Spleen (tissue), 11 donors: ENCODE measurements around the gene COQ9. TPM values are rescaled to one million over a fixed set of nuclear protein-coding genes. Genes with fewer than 3 reads are reported as not detected.
A peak's percentile ranks its signal among the peaks of the same experiment; 100 is the strongest.

Source experiments
- DNase-seq: peaks from one replicate; pipeline ENCODE4 v3.0.0-alpha.2; 2020
- H3K27ac ChIP-seq, 8 donors: fragments of 200-600 bp; sonication (generic) in 7 of 8; 1 replicate in 4 of 8; 2 replicates in 4 of 8; pipeline versions ENCODE4 v1.5.0 to v1.8.0; 2016 to 2021; ENCODE audit warnings: inconsistent platforms in 4 of 8, mild to moderate bottlenecking in 4 of 8, moderate library complexity in 1 of 8
- H3K27me3 ChIP-seq, 7 donors: fragments of 200-600 bp; sonication (generic) in 6 of 7; replicated peaks in 1 of 7; 1 replicate in 4 of 7; 2 replicates in 3 of 7; pipeline versions ENCODE4 v1.5.0 to v1.8.0; 2016 to 2021; ENCODE audit warnings: inconsistent platforms in 3 of 7, mild to moderate bottlenecking in 1 of 7
- H3K36me3 ChIP-seq, 6 donors: fragments of 200-600 bp; sonication (generic) in 5 of 6; 1 replicate in 4 of 6; 2 replicates in 2 of 6; pipeline versions ENCODE4 v1.5.0 to v1.8.0; 2016 to 2021; ENCODE audit warnings: inconsistent platforms in 2 of 6
- H3K4me1 ChIP-seq, 6 donors: fragments of 200-600 bp; sonication (generic) in 5 of 6; 1 replicate in 3 of 6; 2 replicates in 3 of 6; pipeline versions ENCODE4 v1.5.0 to v1.8.0; 2016 to 2021; ENCODE audit warnings: inconsistent platforms in 3 of 6
- H3K4me3 ChIP-seq, 8 donors: fragments of 200-600 bp; sonication (generic) in 7 of 8; 1 replicate in 4 of 8; 2 replicates in 4 of 8; pipeline versions ENCODE4 v1.5.0 to v1.8.0; 2016 to 2021; ENCODE audit warnings: inconsistent platforms in 4 of 8, mild to moderate bottlenecking in 4 of 8, moderate library complexity in 2 of 8
- H3K9me3 ChIP-seq, 8 donors: fragments of 200-600 bp; sonication (generic) in 7 of 8; 1 replicate in 4 of 8; 2 replicates in 4 of 8; pipeline versions ENCODE4 v1.5.0 to v1.8.0; 2016 to 2021; ENCODE audit warnings: inconsistent platforms in 4 of 8
- CTCF ChIP-seq, 11 experiments: fragments of 200-600 bp in 7 of 11; fragments of 450-650 bp in 4 of 11; sonication (generic) in 4 of 11; IDR thresholded peaks in 8 of 11; conservative IDR thresholded peaks in 3 of 11; 1 replicate in 7 of 11; 2 replicates in 4 of 11; pipeline versions ENCODE4 v1.4.0 to v1.8.0; 2016 to 2021; ENCODE audit warnings: antibody characterized with exemption in 11 of 11, inconsistent platforms in 4 of 11, mild to moderate bottlenecking in 1 of 11
- POLR2A ChIP-seq, 3 donors: fragments of 450-650 bp; IDR thresholded peaks; one replicate each; pipeline ENCODE4 v1.5.1; 2017; ENCODE audit warnings: antibody characterized with exemption in 3 of 3, mild to moderate bottlenecking in 1 of 3
- POLR2AphosphoS5 ChIP-seq, 3 donors: sonication (generic); formaldehyde crosslinking; IDR thresholded peaks; one replicate each; pipeline ENCODE4 v1.5.1; 2017; ENCODE audit warnings: antibody characterized with exemption in 3 of 3
- WGBS, 5 donors: extraction: QIAGEN DNeasy Blood & Tissue Kit in 3 of 5; methylation state at CpG; one replicate each; pipeline versions ENCODE4 v1.1.5 to v1.1.7; 2013 to 2018; 5-methylcytosine and 5-hydroxymethylcytosine counted together
- intact Hi-C: fragments of 100-400 bp; cut with DNase I; formaldehyde crosslinking; loops from one replicate; pipeline ENCODE4 v1.15.0; 2023; ENCODE audit warnings: low total_unique reads
- polyA plus RNA-seq, 3 donors: library from polyadenylated mRNA; stranded (reverse); fragments of 200-250 nt; gene quantifications; one replicate each; pipeline ENCODE4 v1.2.1, GENCODE V29; 2013
- total RNA-seq, 7 donors: library from RNA; depleted of rRNA in 3 of 7; stranded (reverse); fragments of >200 nt in 3 of 7; fragmentation: NEBNext Ultra II Directional in 4 of 7; extraction: Animal tissue kit (Norgen Biotek cat#: 25700) in 4 of 7; gene quantifications; one replicate each; pipeline versions ENCODE4 v1.1.0 to v1.2.1, GENCODE V29; 2016 to 2021
- donor health status: healthy with polysubstance abuse.
- donor health status: DM: no; HTN: no; CAD: no; lungs with moderate emphysema.
- donor health status: DM: no; HTN: no; CAD: no.
- donor health status: Bipolar disorder and iron deficiency.
- donor health status: healthy.
- donor health status: DM: no; HTN: no; CAD: no.
- donor health status: DM: yes; HTN: yes; CAD: no.

COQ9 gene
- total and polyA plus RNA-seq, 10 donors: 25.8 to 39.9 (median 31.4) TPM

- Histone ChIP-seq H3K36me3 (peaks cover 0 to 100% (median 75%) of the 10 kb centered on the region in 6 donors), H3K4me3 (no peak overlapping the region), H3K9me3 (no peaks in the 10 kb centered on the region), H3K27me3 (no peaks in the 10 kb centered on the region), H3K4me1 (peaks cover 6 to 72% (median 47%) of the 10 kb centered on the region in 6 donors), H3K27ac (no peak overlapping the region)
- TF ChIP-seq CTCF (IDR thresholded peaks at IDR 0.05 in 8 of 11, conservative IDR thresholded peaks at IDR 0.05 in 3 of 11) (no peak), POLR2AphosphoS5 (IDR thresholded peaks at IDR 0.05) (no peak), POLR2A (IDR thresholded peaks at IDR 0.05) (no peak)
- WGBS, 5 donors: 83 to 99% (median 89%) methylated on average over 11 of the region's 11 CpGs
- DNase-seq: peak; percentile 65
- intact Hi-C loops: loop anchor here (10.0 kb wide), 1 partner anchor 46 kb away; no protein-coding TSS in a partner anchor
Observed at GRCh38 chr16:57469046-57469445, 21.8 kb downstream of the COQ9 start.

GRCh38 chr16:57469917-57470470 lies 22.7 kb downstream of the COQ9 start:
- WGBS, 5 donors: 86 to 94% (median 87%) methylated on average over 8 to 9 of the region's 9 CpGs
- H3K4me1 ChIP-seq: peaks cover 4 to 71% (median 41%) of the 10 kb centered on the region in 6 donors
- H3K27me3 ChIP-seq: no peaks in the 10 kb centered on the region
- intact Hi-C loops: loop anchor here (10.0 kb wide), 1 partner anchor 45 kb away; no protein-coding TSS in a partner anchor
- peak; percentile 35 for DNase-seq
- peaks cover 0 to 100% (median 73%) of the 10 kb centered on the region in 6 donors for H3K36me3 ChIP-seq
- TF ChIP-seq POLR2A (IDR thresholded peaks at IDR 0.05) (no peak), CTCF (IDR thresholded peaks at IDR 0.05 in 8 of 11, conservative IDR thresholded peaks at IDR 0.05 in 3 of 11) (no peak), POLR2AphosphoS5 (IDR thresholded peaks at IDR 0.05) (no peak)
- H3K4me3 ChIP-seq: peak overlapping the region in 1 of 8 donors; percentile 1
- no peaks in the 10 kb centered on the region for H3K9me3 ChIP-seq
- H3K27ac ChIP-seq: peak overlapping the region in 7 of 8 donors; percentile 7 to 78 (median 53)

GRCh38 chr16:57470711-57471110 lies 23.4 kb downstream of the COQ9 start:
- H3K27ac ChIP-seq: peak overlapping the region in 7 of 8 donors; percentile 7 to 78 (median 53)
- no peaks in the 10 kb centered on the region for H3K27me3 ChIP-seq
- H3K9me3 ChIP-seq: no peaks in the 10 kb centered on the region
- H3K4me1 ChIP-seq: peaks cover 4 to 71% (median 41%) of the 10 kb centered on the region in 6 donors
- 37 to 74% (median 39%) methylated on average over 6 of the region's 6 CpGs for WGBS, 5 donors
- peaks cover 0 to 95% (median 70%) of the 10 kb centered on the region in 6 donors for H3K36me3 ChIP-seq
- intact Hi-C loops: no loop called here
- no peak overlapping the region for H3K4me3 ChIP-seq
- TF ChIP-seq POLR2A (IDR thresholded peaks at IDR 0.05) (no peak), POLR2AphosphoS5 (IDR thresholded peaks at IDR 0.05) (peak in 2 of 3 donors; percentile 68 to 70), CTCF (IDR thresholded peaks at IDR 0.05 in 8 of 11, conservative IDR thresholded peaks at IDR 0.05 in 3 of 11) (no peak)
- DNase-seq: peak; percentile 81

- H3K27ac ChIP-seq: peak overlapping the region in 5 of 8 donors; percentile 7 to 78 (median 62)
- H3K27me3 ChIP-seq: no peaks in the 10 kb centered on the region
- DNase-seq: no peak
- H3K4me1 ChIP-seq: peaks cover 9 to 71% (median 45%) of the 10 kb centered on the region in 6 donors
- intact Hi-C loops: no loop called here
- WGBS, 5 donors: 92 to 100% (median 100%) methylated on average over 1 of the region's 1 CpG
- H3K36me3 ChIP-seq: peaks cover 0 to 90% (median 65%) of the 10 kb centered on the region in 6 donors
- TF ChIP-seq POLR2A (IDR thresholded peaks at IDR 0.05): no peak
- TF ChIP-seq CTCF (IDR thresholded peaks at IDR 0.05 in 8 of 11, conservative IDR thresholded peaks at IDR 0.05 in 3 of 11): no peak
- TF ChIP-seq POLR2AphosphoS5 (IDR thresholded peaks at IDR 0.05): no peak
- H3K9me3 ChIP-seq: no peaks in the 10 kb centered on the region
- H3K4me3 ChIP-seq: no peak overlapping the region
Observed at GRCh38 chr16:57471209-57471608, 23.9 kb downstream of the COQ9 start.
